Body of pancreas (tissue), 4 donors: ENCODE results near the gene WWOX. TPM values are rescaled to one million over a fixed set of nuclear protein-coding genes. Genes with fewer than 3 reads are reported as not detected.
A peak's percentile ranks its signal among the peaks of the same experiment; 100 is the strongest.

ENCODE experiments used
- ATAC-seq: fragments of 150-250 bp; one replicate; pipeline ENCODE4 v1.9.1; 2016
- DNase-seq, 4 donors: peaks; one replicate each; pipeline ENCODE4 v3.0.0-alpha.2; 2019
- H3K27ac ChIP-seq, 4 donors: fragments of 200-600 bp; sonication (generic); 1 replicate in 3 of 4; 2 replicates in 1 of 4; pipeline versions ENCODE4 v1.5.1 to v1.6.1; 2016 to 2019; ENCODE audit warnings: mild to moderate bottlenecking in 1 of 4, mixed read lengths in 1 of 4, moderate library complexity in 1 of 4
- H3K27me3 ChIP-seq, 2 donors: fragments of 200-600 bp; sonication (generic); one replicate each; pipeline ENCODE4 v1.6.0; 2016; ENCODE audit warnings: mild to moderate bottlenecking in 1 of 2
- H3K36me3 ChIP-seq, 2 donors: fragments of 200-600 bp; sonication (generic); replicated peaks in 1 of 2; 2 replicates each; pipeline ENCODE4 v1.5.1; 2016; ENCODE audit warnings: low read depth in 2 of 2; ENCODE audit not compliant: insufficient read depth in 1 of 2
- H3K4me1 ChIP-seq: fragments of 200-600 bp; sonication (generic); one replicate; pipeline ENCODE4 v1.6.0; 2016
- H3K4me3 ChIP-seq, 2 donors: fragments of 200-600 bp; sonication (generic); 1 replicate in 1 of 2; 2 replicates in 1 of 2; pipeline ENCODE4 v1.5.1; 2016 to 2019
- H3K9me3 ChIP-seq, 3 donors: fragments of 200-600 bp; sonication (generic); 1 replicate in 2 of 3; 2 replicates in 1 of 3; pipeline ENCODE4 v1.5.1; 2016
- POLR2A ChIP-seq, 3 donors: fragments of 450-650 bp; IDR thresholded peaks; one replicate each; pipeline ENCODE4 v1.6.1; 2016; ENCODE audit warnings: antibody characterized with exemption in 3 of 3, mild to moderate bottlenecking in 2 of 3
- WGBS, 2 donors: methylation state at CpG; one replicate each; pipeline ENCODE4 v1.1.5; 2017; 5-methylcytosine and 5-hydroxymethylcytosine counted together
- intact Hi-C: fragments of 100-400 bp; cut with DNase I; formaldehyde crosslinking; loops from one replicate; pipeline ENCODE4 v1.15.1; 2023
- total RNA-seq, 2 donors: library from RNA; depleted of rRNA; stranded (reverse); fragments of >200 nt; gene quantifications; one replicate each; pipeline ENCODE4 v1.1.0, GENCODE V29; 2016
- TF ChIP-seq, protein P1 (sequence below), 7 experiments: fragments of 450-650 bp in 4 of 7; fragments of 200-600 bp in 3 of 7; sonication (generic) in 3 of 7; IDR thresholded peaks; one replicate each; pipeline ENCODE4 v1.5.1; 2016 to 2019; ENCODE audit warnings: antibody characterized with exemption in 7 of 7

WWOX gene
- total RNA-seq, 2 donors from 2014 or later, result 52.7 to 67.2 TPM

DNA sequence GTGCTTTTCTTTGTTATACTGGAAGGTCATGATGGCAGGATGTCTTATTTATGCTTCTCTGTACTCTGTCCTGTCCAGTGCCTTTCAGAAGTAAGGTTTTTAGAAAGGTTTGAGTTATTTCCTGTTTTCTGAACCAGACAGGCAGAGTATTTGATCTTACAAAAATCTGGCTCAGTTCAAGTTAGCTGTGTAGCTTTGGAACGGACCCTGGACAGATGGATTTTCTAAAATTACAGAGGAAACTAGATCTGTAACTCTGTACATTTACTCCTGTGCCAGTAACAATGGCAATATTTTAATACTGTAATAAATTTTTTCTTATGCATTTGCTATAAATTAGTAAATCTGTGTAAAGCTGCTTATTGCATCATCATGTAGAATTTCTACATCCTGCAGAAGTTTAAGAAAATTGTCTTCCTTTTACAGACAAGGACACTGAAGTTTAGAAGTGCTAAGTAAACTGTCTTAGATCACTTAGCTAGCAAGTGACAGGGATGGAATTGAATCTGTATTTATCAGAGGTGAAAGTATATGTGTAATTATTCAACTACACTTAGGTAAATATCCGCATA lies 347.6 kb downstream of the WWOX start:
- WGBS, 2 donors, result 84 to 91% methylated on average over 2 of the region's 2 CpGs
- no peak for TF ChIP-seq POLR2A (IDR thresholded peaks at IDR 0.05)
- TF ChIP-seq, protein P1, sequence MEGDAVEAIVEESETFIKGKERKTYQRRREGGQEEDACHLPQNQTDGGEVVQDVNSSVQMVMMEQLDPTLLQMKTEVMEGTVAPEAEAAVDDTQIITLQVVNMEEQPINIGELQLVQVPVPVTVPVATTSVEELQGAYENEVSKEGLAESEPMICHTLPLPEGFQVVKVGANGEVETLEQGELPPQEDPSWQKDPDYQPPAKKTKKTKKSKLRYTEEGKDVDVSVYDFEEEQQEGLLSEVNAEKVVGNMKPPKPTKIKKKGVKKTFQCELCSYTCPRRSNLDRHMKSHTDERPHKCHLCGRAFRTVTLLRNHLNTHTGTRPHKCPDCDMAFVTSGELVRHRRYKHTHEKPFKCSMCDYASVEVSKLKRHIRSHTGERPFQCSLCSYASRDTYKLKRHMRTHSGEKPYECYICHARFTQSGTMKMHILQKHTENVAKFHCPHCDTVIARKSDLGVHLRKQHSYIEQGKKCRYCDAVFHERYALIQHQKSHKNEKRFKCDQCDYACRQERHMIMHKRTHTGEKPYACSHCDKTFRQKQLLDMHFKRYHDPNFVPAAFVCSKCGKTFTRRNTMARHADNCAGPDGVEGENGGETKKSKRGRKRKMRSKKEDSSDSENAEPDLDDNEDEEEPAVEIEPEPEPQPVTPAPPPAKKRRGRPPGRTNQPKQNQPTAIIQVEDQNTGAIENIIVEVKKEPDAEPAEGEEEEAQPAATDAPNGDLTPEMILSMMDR (IDR thresholded peaks at IDR 0.05), result no peak
- H3K36me3 ChIP-seq, result no peaks in the 10 kb centered on the region
- DNase-seq (no peak), ATAC-seq (no peak)
- no peaks in the 10 kb centered on the region for H3K9me3 ChIP-seq
- H3K27ac ChIP-seq, result no peak overlapping the region
- no peaks in the 10 kb centered on the region for H3K27me3 ChIP-seq
- peaks cover 9% of the 10 kb centered on the region for H3K4me1 ChIP-seq
- intact Hi-C loops, result no loop called here
- H3K4me3 ChIP-seq, result no peak overlapping the region

DNA sequence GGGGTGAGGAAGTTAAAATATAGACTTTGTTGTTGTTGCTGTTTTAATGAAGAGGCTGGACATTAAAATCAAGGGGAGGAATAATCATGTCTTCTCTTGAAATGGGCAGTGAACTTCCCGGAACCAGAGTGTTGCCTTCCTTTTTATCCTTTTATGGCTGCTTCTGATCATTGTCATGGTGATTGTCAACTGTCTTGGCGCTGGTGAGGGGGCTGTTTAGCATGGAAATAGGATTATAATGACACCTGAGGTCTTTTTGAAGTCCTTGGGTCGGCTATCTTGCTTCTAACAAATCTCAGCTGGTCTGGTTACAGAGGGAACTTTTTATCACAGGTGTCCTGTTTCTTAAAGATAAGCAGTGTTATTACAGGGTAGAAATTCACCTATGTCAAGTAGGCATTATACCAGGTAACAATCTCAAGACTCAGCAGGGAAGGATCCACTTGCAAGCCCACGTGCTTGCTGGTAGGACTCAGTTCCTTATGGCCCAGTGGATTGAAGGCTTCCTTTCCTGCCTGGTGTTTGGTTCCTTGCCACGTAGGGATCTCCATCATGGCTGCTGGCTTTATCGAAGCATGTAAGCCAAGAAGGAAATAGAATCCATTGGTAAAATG lies 349.3 kb downstream of the WWOX start:
- H3K9me3 ChIP-seq, result no peaks in the 10 kb centered on the region
- DNase-seq, result no peak
- peaks cover 4% of the 10 kb centered on the region for H3K4me1 ChIP-seq
- ATAC-seq, result no peak
- no peak overlapping the region for H3K27ac ChIP-seq
- TF ChIP-seq POLR2A (IDR thresholded peaks at IDR 0.05), result no peak
- TF ChIP-seq, protein P1 (IDR thresholded peaks at IDR 0.05), result no peak
- no peak overlapping the region for H3K4me3 ChIP-seq
- H3K36me3 ChIP-seq, result no peaks in the 10 kb centered on the region
- intact Hi-C loops, result no loop called here
- no peaks in the 10 kb centered on the region for H3K27me3 ChIP-seq
- 82 to 85% methylated on average over 6 of the region's 6 CpGs for WGBS, 2 donors

DNA sequence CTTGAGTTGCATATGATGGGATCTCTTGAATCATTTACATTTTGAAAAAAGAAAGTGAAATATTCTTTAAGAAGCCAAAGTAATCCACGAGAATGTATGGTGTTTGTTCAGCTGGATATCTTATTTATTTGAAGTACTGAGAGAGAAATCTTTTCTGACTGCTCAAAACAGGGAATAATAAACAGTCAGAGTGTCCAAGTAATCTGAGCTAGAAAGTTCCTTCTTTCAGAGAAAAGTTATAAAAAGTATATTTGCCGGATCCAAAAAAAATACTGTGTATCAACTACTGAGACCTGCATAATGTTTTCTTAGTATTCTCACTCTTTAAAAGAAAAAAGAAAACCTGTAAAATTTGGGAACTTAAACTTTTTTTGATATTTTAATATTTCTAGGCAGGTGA lies 350.8 kb downstream of the WWOX start:
- no peak overlapping the region for H3K27ac ChIP-seq
- H3K9me3 ChIP-seq, result no peaks in the 10 kb centered on the region
- ATAC-seq (no peak), DNase-seq (no peak)
- H3K27me3 ChIP-seq, result no peaks in the 10 kb centered on the region
- intact Hi-C loops, result no loop called here
- H3K36me3 ChIP-seq, result no peaks in the 10 kb centered on the region
- 41 to 43% methylated on average over 2 of the region's 2 CpGs for WGBS, 2 donors
- no peaks in the 10 kb centered on the region for H3K4me1 ChIP-seq
- no peak overlapping the region for H3K4me3 ChIP-seq
- TF ChIP-seq POLR2A (IDR thresholded peaks at IDR 0.05), result no peak
- TF ChIP-seq, protein P1 (IDR thresholded peaks at IDR 0.05), result no peak

DNA sequence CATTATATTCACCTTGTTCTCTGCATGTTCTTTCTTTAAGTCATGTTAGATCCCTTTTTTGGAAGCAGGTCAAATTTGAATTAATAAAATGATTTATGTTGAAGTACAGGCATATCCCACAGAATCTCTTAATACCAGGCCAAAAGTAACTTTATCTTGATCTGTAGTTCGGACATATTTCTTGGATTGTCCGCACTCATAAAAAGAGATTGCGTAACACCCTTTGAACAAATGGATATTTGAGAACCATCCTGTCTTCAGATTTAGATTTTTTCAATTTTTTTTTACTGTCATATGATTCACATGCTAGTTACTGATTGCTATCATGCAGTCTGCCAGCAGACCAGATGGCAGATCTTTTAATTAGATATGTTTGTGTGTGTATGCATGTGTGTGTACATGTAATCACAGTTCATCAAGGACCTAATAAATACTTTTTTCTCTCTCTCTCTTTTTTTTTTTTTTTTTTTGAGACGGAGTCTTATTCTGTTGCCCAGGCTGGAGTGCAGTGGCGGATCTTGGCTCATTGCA lies 352.6 kb downstream of the WWOX start:
- DNase-seq, result no peak
- H3K27me3 ChIP-seq, result no peaks in the 10 kb centered on the region
- H3K9me3 ChIP-seq, result no peaks in the 10 kb centered on the region
- TF ChIP-seq, protein P1 (IDR thresholded peaks at IDR 0.05), result no peak
- 88 to 96% methylated on average over 5 of the region's 5 CpGs for WGBS, 2 donors
- H3K4me1 ChIP-seq, result no peaks in the 10 kb centered on the region
- no peak for ATAC-seq
- H3K27ac ChIP-seq, result no peak overlapping the region
- no peak overlapping the region for H3K4me3 ChIP-seq
- intact Hi-C loops, result no loop called here
- no peaks in the 10 kb centered on the region for H3K36me3 ChIP-seq

DNA sequence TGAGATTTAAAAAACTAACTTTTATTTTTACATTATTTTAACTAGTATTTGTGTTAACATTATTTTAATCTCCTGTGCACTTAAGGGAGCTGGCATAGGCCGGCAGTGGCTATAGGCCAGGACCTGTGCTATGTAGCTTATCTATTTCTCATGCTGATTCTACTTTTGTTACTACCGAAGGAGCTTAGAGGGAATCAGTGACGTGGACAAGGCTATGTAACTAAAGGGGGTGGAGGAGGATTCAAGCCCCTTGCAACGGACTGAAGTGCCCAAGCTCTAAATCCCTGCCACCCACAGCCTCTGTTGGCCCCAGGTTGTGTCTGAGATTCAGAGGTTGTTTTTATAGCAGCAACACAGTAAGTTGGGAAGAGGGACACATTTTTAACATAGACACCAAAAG lies 356.4 kb downstream of the WWOX start:
- intact Hi-C loops, result no loop called here
- no peak for ATAC-seq
- H3K36me3 ChIP-seq, result no peaks in the 10 kb centered on the region
- DNase-seq, result peak in 1 of 4 donors; percentile 10
- no peak overlapping the region for H3K27ac ChIP-seq
- 32 to 52% methylated on average over 4 of the region's 4 CpGs for WGBS, 2 donors
- no peaks in the 10 kb centered on the region for H3K27me3 ChIP-seq
- H3K4me1 ChIP-seq, result no peaks in the 10 kb centered on the region
- TF ChIP-seq, protein P1 (IDR thresholded peaks at IDR 0.05), result no peak
- no peak for TF ChIP-seq POLR2A (IDR thresholded peaks at IDR 0.05)
- H3K4me3 ChIP-seq, result no peak overlapping the region
- no peaks in the 10 kb centered on the region for H3K9me3 ChIP-seq
